Naive thymus-derived CD8-positive, alpha-beta T cell (primary cell): ENCODE data around the gene JDP2. TPM values are rescaled to one million over a fixed set of nuclear protein-coding genes. Genes with fewer than 3 reads are reported as not detected.

Source experiments
- ATAC-seq, 2 donors: fragments of 150-1000 bp; cut with Tn5 transposase in 1 of 2; sonication (Bioruptor Pico), chemical (Tn5 transposase) in 1 of 2; 1 replicate in 1 of 2; 2 replicates in 1 of 2; pipeline ENCODE4 v1.10.0; 2021; ENCODE audit warnings: mild to moderate bottlenecking in 2 of 2, moderate library complexity in 2 of 2
- POLR2A ChIA-PET: fragments of 350-600 bp; sonication (Branson Sonifier 250); formaldehyde crosslinking; loops from one replicate; lab custom pipeline; 2021; ENCODE audit warnings: antibody characterized with exemption; lab: Charles Lee
- DNase-seq, 10 donors: peaks; one replicate each; pipeline versions ENCODE4 v3.0.0 to v3.0.0-alpha.2; 2020 to 2022
- H3K27ac Mint-ChIP-seq, 10 donors: one replicate each; pipeline ENCODE4 v1.8.0; 2020 to 2022; ENCODE audit warnings: mild to moderate bottlenecking in 10 of 10, mixed read lengths in 10 of 10, moderate library complexity in 4 of 10, inconsistent platforms in 1 of 10
- H3K27me3 Mint-ChIP-seq, 5 donors: one replicate each; pipeline ENCODE4 v1.8.0; 2021 to 2022; ENCODE audit warnings: mixed read lengths in 5 of 5
- H3K36me3 Mint-ChIP-seq, 3 donors: one replicate each; pipeline ENCODE4 v1.8.0; 2020 to 2022; ENCODE audit warnings: mixed read lengths in 3 of 3, mild to moderate bottlenecking in 2 of 3, inconsistent platforms in 1 of 3
- H3K4me1 Mint-ChIP-seq, 4 donors: one replicate each; pipeline ENCODE4 v1.8.0; 2021 to 2022; ENCODE audit warnings: mixed read lengths in 4 of 4
- H3K4me3 Mint-ChIP-seq, 10 donors: one replicate each; pipeline ENCODE4 v1.8.0; 2020 to 2022; ENCODE audit warnings: mild to moderate bottlenecking in 10 of 10, mixed read lengths in 10 of 10, moderate library complexity in 6 of 10, inconsistent platforms in 1 of 10
- H3K9me3 Mint-ChIP-seq, 9 donors: one replicate each; pipeline ENCODE4 v1.8.0; 2020 to 2022; ENCODE audit warnings: mixed read lengths in 9 of 9, mild to moderate bottlenecking in 3 of 9, inconsistent platforms in 1 of 9, moderate library complexity in 1 of 9
- polyA plus RNA-seq, 3 donors: library from polyadenylated mRNA; unstranded; fragments of 300-500 nt; fragmentation: Illumina TruSeq; gene quantifications; one replicate each; pipeline ENCODE4 v1.2.3, GENCODE V29; 2021
- total RNA-seq, 8 experiments: library from RNA in 2 of 8; stranded (reverse) in 2 of 8; gene quantifications; one replicate each; pipeline ENCODE4 v1.2.3 and lab custom pipeline; 2021 to 2026

The JDP2 gene
- total and polyA plus RNA-seq, 5 experiments from 2014 or later: 0.75 to 1.0 TPM; not detected in 3

DNA sequence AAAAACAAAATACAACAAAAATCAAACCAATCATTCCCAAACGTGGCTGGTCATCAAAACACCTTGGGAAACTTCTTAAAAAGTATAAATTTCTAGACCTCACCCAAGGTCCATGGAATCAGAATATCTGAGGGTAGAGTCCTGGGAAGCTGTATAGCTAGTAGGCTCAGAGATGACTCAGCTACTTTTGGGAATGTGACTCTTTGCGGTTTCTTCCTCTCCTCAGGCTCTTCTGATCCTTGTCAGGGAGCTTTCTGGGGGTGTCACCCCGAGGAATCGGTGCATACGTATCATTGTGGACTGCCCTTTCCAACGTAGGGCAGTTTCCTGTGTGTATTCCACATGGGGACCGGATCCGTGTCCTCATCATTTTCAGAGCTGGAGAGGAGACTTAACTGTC is 14.8 kb downstream of the JDP2 start:
- POLR2A ChIA-PET: no interaction called here
- no peak overlapping the region for H3K27ac Mint-ChIP-seq
- DNase-seq (no peak), ATAC-seq (no peak)
- peaks cover 0 to 1% (median 0%) of the 10 kb centered on the region in 5 donors for H3K27me3 Mint-ChIP-seq
- H3K4me3 Mint-ChIP-seq: no peak overlapping the region
- no peaks in the 10 kb centered on the region for H3K9me3 Mint-ChIP-seq
- no peaks in the 10 kb centered on the region for H3K36me3 Mint-ChIP-seq
- H3K4me1 Mint-ChIP-seq: no peaks in the 10 kb centered on the region

DNA sequence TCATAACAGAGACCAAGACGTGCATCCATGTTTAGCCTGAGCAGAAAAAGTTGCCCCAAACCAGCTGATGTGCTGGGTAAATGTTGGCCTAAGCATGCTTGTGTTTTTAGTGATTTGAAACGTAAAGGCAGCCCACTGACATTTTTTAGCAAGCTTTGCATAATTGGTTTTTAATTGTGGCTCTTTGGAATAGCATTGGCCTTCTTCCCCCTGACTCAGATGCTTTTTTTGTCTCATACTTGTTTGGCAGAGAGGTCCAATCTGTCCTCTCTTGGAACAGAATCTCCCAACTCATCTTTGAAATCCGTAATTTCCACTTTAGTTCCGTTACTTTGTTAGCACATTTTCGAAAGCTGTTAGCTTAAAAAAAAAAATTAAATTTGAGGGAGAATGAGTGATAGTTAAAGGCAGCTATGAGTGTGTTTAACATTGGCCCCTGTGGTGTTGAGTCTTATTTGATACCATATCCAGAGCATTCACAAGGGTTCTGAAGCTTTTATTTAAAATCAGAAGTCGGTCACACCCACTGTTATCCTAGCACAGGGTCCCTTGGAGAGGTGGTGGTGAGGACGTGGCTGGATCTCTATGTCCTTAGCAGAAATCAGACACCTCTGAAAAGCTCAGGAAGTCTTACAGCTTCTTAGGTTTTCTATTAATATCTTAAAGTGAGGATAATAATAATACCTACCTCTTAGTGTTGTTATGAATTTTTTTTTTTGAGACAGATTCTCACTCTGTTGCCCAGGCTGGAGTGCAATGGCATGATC is 15.6 kb downstream of the JDP2 start:
- Mint-ChIP-seq H3K27me3 (peaks cover 0 to 1% (median 0%) of the 10 kb centered on the region in 5 donors), H3K36me3 (no peaks in the 10 kb centered on the region), H3K9me3 (no peaks in the 10 kb centered on the region), H3K4me3 (no peak overlapping the region), H3K27ac (no peak overlapping the region), H3K4me1 (no peaks in the 10 kb centered on the region)
- POLR2A ChIA-PET: no interaction called here
- no peak for DNase-seq
- no peak for ATAC-seq

DNA sequence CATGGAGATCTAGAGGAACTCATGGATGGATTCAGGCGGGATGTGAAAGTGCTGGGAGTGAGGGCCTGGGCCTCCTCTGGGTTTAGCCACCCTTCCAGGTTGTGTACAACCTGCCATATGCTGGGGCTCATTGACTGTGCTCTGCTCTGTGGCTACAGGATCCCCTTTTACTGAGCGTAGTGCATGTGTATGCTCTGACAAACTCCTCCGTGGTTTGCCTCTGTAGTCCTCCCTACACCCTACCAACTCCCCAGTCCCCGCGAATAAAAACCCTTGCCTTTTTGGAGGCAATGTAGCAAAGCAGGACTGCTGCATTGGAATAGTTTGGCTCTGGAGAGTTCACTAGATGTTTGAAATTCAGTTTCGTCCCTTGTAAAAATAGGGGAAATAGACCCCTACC is 17.4 kb downstream of the JDP2 start:
- ATAC-seq: no peak
- H3K27me3 Mint-ChIP-seq: peaks cover 0 to 3% (median 0%) of the 10 kb centered on the region in 5 donors
- no peak overlapping the region for H3K27ac Mint-ChIP-seq
- no peaks in the 10 kb centered on the region for H3K36me3 Mint-ChIP-seq
- H3K4me3 Mint-ChIP-seq: no peak overlapping the region
- DNase-seq: no peak
- no peaks in the 10 kb centered on the region for H3K9me3 Mint-ChIP-seq
- H3K4me1 Mint-ChIP-seq: no peaks in the 10 kb centered on the region
- POLR2A ChIA-PET: no interaction called here

DNA sequence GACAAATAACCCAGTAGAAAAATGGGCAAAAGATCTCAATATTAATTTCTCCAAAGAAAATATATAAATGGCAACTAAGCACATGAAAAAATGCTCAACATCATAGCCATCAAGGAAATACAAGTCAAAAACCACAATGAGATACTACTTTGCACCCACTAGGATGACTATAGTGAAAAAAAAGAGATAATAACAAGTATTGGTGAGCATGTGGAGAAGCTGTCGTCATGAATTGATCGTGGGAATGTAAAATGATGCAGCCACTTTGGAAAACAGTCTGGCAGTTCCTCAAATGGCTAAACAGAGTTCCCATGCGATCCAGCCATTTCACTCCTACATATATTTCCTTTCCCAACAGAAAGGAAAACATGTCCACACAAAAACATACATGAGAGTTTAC is 18.1 kb downstream of the JDP2 start:
- Mint-ChIP-seq H3K4me3 (no peak overlapping the region), H3K36me3 (no peaks in the 10 kb centered on the region), H3K4me1 (no peaks in the 10 kb centered on the region), H3K27ac (no peak overlapping the region), H3K27me3 (peaks cover 0 to 7% (median 3%) of the 10 kb centered on the region in 5 donors), H3K9me3 (no peaks in the 10 kb centered on the region)
- POLR2A ChIA-PET: no interaction called here
- DNase-seq (no peak), ATAC-seq (no peak)

DNA sequence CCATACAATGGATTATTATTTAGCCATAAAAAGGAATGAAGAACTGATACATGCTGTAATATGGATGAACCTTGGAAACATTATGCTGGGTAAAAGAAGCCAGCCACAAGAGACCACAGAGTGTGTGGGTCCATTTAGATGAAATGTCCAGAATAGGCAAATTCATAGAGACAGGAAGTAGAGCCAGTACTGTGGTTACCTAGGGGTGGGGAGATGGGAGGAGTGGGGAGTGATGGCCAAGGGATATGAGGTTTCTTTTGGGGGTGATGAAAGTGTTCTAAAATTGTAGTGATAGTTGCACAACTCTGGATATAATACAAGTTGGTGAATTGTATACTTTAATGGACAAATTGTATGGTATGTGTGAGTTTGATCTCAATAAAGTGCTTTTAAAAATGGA is 18.6 kb downstream of the JDP2 start:
- H3K36me3 Mint-ChIP-seq: no peaks in the 10 kb centered on the region
- DNase-seq: no peak
- H3K27me3 Mint-ChIP-seq: peaks cover 0 to 12% (median 4%) of the 10 kb centered on the region in 5 donors
- H3K27ac Mint-ChIP-seq: no peak overlapping the region
- ATAC-seq: no peak
- H3K9me3 Mint-ChIP-seq: no peaks in the 10 kb centered on the region
- POLR2A ChIA-PET: no interaction called here
- H3K4me3 Mint-ChIP-seq: no peak overlapping the region
- H3K4me1 Mint-ChIP-seq: peaks cover 0 to 1% (median 0%) of the 10 kb centered on the region in 4 donors

DNA sequence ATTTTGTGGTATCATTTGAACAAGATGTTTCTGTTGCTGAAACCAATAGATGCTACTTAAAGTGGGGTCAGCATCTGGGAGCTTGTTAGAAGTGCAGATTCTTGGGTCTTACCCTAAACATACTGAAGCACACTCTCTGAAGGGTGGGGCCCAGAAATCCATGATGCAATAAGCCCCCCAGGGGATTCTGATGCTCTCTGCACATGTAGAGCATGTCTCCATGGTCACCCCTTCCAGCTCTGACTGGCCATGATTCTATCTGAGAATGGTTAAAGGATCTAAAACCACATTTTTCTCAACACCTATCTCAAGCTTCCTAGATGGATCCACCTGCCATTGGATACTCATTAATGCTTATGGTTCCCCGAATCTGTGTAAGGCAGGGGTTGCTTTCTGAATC is 20.4 kb downstream of the JDP2 start:
- peaks cover 0 to 14% (median 4%) of the 10 kb centered on the region in 5 donors for H3K27me3 Mint-ChIP-seq
- ATAC-seq: no peak

DNA sequence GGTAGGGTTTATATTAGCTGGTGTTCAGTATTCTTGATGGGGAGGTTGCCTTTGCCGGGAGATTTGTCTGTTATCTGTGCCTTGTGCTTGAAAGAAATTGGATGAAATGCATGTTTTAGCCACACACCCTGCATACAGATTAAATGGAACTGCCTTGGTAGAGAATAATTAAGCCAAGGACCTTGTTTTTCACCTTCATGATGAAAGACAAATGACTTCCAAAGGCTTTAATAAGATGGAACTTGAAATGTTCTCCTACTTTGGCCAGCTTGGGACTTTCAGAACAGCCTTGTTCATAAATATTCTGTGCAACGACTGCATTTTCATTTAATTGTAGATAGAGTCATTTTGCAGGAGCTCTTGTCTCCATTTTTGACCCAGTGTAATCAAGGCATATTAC is 21.2 kb downstream of the JDP2 start:
- DNase-seq: no peak
- no peak for ATAC-seq
- Mint-ChIP-seq H3K27ac (no peak overlapping the region), H3K36me3 (no peaks in the 10 kb centered on the region), H3K4me3 (no peak overlapping the region), H3K27me3 (peaks cover 0 to 14% (median 4%) of the 10 kb centered on the region in 5 donors), H3K9me3 (no peaks in the 10 kb centered on the region), H3K4me1 (peaks cover 0 to 2% (median under 1%) of the 10 kb centered on the region in 4 donors)
- POLR2A ChIA-PET: no interaction called here

More for the DNA sequence above, 20.4 kb downstream of the JDP2 start:
- POLR2A ChIA-PET: interaction anchor here (0.6 kb wide), 1 partner anchor 277 kb away, joined by 3 read pairs; no protein-coding TSS in a partner anchor
- Mint-ChIP-seq H3K27ac (no peak overlapping the region), H3K4me3 (no peak overlapping the region), H3K9me3 (no peaks in the 10 kb centered on the region), H3K4me1 (peaks cover 0 to 1% (median 0%) of the 10 kb centered on the region in 4 donors), H3K36me3 (no peaks in the 10 kb centered on the region)
- no peak for DNase-seq

DNA sequence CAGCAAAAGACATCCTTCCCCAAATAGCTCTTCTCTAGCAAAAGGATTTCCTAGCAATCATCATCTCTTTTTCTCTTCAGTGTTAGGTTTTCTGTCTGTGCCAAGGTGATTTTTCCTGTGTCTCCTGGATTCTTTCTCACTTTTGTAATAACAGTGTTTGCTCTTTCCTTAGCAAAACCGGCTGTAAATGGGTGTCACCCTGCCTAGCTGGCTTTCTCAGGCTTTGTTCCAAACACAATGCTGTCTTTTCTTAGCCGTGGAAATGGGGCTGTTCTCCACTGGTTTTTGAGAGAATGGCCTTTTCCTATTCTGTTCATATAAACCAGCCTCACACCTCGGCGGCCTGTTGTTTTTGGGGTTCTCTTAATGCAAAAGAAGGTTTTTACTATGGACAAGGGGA is 21.9 kb downstream of the JDP2 start:
- Mint-ChIP-seq H3K36me3 (no peaks in the 10 kb centered on the region), H3K27me3 (peaks cover 0 to 14% (median 4%) of the 10 kb centered on the region in 5 donors), H3K27ac (no peak overlapping the region), H3K4me1 (peaks cover 0 to 2% (median under 1%) of the 10 kb centered on the region in 4 donors), H3K4me3 (no peak overlapping the region), H3K9me3 (no peaks in the 10 kb centered on the region)
- ATAC-seq (no peak), DNase-seq (no peak)
- POLR2A ChIA-PET: no interaction called here

DNA sequence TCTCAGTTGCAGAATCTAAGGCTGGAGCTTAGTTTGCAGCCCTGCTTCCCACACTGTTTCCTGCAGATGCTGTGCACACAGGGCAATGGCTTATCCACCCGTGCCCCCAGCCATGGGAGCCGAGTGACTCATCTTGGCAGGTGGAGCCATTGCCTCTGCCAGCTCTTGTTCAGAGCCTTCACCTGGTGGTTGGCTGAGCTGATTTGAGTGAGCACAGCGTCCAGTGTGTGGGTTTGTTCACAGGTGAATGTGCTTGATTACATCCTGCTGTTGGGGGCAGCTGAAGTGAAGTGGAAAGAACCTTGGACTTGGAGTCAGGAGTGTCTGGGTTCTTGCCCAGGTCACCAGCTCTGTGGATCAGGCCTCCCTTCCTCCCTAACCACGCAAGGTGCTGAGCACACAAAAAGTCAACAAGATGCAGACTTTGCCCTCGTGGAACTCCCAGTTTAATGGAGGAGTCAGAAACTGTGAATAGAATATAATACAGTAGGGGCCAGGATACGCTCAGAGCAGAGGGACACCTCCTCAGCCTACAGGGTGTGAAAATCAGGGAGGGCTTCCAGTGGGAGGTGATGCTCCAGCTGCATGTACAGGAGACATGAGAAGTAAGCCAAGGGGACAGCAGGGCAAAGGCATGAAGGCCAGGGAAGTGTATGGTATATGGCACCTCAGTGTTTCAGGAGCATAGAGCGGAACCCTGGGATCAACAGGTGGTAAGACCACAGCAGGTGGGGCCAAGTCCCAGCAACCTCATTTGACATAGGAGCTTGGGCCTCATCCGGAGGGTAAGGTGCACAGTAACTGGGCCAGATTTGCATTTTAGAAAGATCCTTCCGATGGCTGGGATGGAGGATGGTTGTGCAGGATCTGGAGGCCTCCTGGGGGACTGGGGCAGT is 22.8 kb downstream of the JDP2 start:
- POLR2A ChIA-PET: no interaction called here
- Mint-ChIP-seq H3K4me3 (no peak overlapping the region), H3K4me1 (peaks cover 0 to 2% (median under 1%) of the 10 kb centered on the region in 4 donors), H3K9me3 (no peaks in the 10 kb centered on the region), H3K27me3 (peaks cover 0 to 14% (median 4%) of the 10 kb centered on the region in 5 donors), H3K36me3 (no peaks in the 10 kb centered on the region), H3K27ac (peak overlapping the region in 1 of 10 donors; percentile 42)
- ATAC-seq (no peak), DNase-seq (no peak)

DNA sequence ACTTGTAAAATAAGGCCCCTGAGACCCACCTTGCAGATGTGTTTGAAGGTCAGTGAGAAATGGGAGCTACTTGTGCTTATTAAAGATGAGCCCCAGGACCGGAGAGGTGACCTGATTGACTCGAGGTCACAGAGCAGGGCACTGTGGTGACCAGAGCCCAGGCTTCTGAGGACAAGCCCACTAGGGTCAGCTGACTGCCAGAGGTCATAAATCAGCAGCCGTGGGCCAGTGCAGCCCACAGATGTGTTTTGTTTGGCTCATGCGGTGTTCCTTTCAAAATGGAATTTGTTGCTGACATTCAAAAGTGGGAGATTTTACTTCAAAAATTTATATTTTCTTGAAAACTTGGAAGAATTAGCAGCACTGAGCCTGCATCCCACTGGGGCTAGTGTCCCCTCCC is 24.5 kb downstream of the JDP2 start:
- H3K27me3 Mint-ChIP-seq: peaks cover 0 to 14% (median 4%) of the 10 kb centered on the region in 5 donors
- H3K36me3 Mint-ChIP-seq: no peaks in the 10 kb centered on the region
- no peak overlapping the region for H3K4me3 Mint-ChIP-seq

DNA sequence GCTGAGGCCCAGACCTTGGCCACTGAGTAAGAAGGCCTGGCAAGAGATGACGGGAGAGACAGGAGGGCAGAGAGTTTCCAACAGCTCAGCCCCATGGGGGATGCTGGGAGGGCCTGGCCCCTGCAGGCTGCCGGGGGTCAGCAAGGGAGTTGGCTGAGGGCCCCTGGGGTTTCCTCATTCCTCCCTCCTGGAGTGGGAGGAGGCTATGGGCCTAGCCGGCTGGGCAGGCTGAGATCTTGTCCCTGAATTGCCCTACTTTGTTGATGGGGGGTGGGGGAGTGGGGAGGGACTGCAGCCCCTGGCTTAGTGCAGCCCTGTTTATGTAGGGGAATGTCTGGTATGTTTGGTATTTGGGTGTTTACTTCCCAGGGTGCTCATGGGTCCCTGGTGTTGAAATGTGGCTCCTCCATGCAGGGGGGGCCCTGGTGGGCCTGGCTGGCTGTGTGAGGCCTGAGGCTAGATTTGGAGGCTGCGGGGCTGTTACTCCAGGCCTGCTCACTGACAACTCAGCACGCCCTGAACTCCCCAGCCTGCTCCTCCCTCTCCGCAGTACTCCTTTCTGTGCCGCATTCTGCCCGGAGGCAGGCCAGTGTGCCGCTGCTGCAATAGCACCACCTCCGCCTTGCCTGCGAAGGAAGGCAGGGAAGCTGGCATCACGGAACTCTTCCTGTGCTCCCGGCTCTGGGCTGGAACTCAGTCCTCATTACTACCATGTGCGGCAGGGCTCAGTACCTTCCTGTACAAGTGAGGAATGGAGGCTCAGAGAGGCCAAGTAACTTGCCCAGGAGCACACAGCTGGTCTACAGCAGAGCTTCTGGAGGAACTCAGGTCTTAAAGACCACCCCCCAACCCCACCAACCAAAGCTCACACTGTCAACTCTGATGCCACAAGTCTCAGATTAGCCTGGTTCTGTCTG is 25.3 kb downstream of the JDP2 start:
- DNase-seq (no peak), ATAC-seq (no peak)
- no peaks in the 10 kb centered on the region for H3K36me3 Mint-ChIP-seq
- H3K27ac Mint-ChIP-seq: peak overlapping the region in 1 of 10 donors; percentile 80
- H3K9me3 Mint-ChIP-seq: no peaks in the 10 kb centered on the region
- POLR2A ChIA-PET: no interaction called here
- H3K4me1 Mint-ChIP-seq: peaks cover 0 to 2% (median under 1%) of the 10 kb centered on the region in 4 donors
- H3K4me3 Mint-ChIP-seq: no peak overlapping the region
- H3K27me3 Mint-ChIP-seq: peaks cover 0 to 14% (median 4%) of the 10 kb centered on the region in 5 donors

More for the DNA sequence above, 24.5 kb downstream of the JDP2 start:
- DNase-seq (no peak), ATAC-seq (no peak)
- H3K27ac Mint-ChIP-seq: no peak overlapping the region
- POLR2A ChIA-PET: no interaction called here
- H3K9me3 Mint-ChIP-seq: no peaks in the 10 kb centered on the region
- peaks cover 0 to 2% (median under 1%) of the 10 kb centered on the region in 4 donors for H3K4me1 Mint-ChIP-seq

DNA sequence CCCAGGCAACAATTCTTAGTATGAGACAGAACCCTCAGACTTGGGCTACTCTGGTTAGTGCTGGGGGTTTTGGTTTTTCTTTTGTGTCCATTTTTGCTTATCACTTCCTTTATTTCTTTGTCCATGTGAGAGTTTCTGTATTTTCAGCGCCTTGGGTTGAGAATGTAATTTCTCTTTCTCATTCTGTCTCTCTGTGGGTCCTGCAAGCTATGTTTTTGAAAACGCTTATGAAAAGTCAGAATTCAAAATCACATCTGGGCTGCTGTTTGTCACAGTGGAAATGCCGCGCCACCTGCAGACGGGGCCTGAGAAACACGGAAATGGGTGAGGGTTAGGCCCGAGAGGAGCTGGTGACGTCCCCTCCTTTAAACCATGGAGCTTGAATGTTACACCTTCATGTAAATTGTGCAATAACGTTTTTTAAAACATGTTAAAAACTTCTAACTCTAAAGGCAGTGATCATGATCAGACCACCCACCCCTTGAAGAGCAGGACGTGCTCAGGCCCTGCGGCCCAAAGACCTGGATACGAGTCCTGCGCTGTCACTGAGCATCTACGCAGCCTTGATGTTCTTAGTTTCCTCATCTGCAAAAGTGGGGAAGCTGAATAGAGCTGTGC is 26.1 kb downstream of the JDP2 start:
- Mint-ChIP-seq H3K36me3 (no peaks in the 10 kb centered on the region), H3K4me1 (peaks cover 0 to 8% (median 3%) of the 10 kb centered on the region in 4 donors), H3K4me3 (no peak overlapping the region), H3K27ac (peak overlapping the region in 1 of 10 donors; percentile 28), H3K27me3 (peaks cover 0 to 14% (median 4%) of the 10 kb centered on the region in 5 donors), H3K9me3 (no peaks in the 10 kb centered on the region)
- peak in 4 of 10 donors; percentile 16 to 47 (median 26) for DNase-seq
- no peak for ATAC-seq
- POLR2A ChIA-PET: no interaction called here
